Measurements from ENCODE around the gene KIFC3.
A peak's percentile ranks its signal among the peaks of the same experiment; 100 is the strongest.
"Not testable (repeated sequence)": the region's sequence is repeated elsewhere in the genome, so short reads cannot be mapped to it uniquely, and the experiment has no call there.

The KIFC3 gene

GRCh38 chr16:57720142-57720575, 82.1 kb downstream of the KIFC3 start:
- peak; percentile 15 for DNase-seq

GRCh38 chr16:57714047-57714446, 88.2 kb downstream of the KIFC3 start:
- DNase-seq, result no peak

GRCh38 chr16:57713596-57713995, 88.7 kb downstream of the KIFC3 start:
- no peak for DNase-seq

- DNase-seq, result not testable (repeated sequence)
These were observed 89.7 kb downstream of the KIFC3 start for GRCh38 chr16:57712569-57712968.

GRCh38 chr16:57711993-57712392, 90.3 kb downstream of the KIFC3 start:
- DNase-seq, result no peak

GRCh38 chr16:57711346-57711745, 90.9 kb downstream of the KIFC3 start:
- DNase-seq, result no peak

- DNase-seq, result no peak
These were observed 92.6 kb downstream of the KIFC3 start for GRCh38 chr16:57709663-57710062.
